ENCODE results near the gene CENPN.
A peak's percentile ranks its signal among the peaks of the same experiment; 100 is the strongest.

The CENPN gene

DNA sequence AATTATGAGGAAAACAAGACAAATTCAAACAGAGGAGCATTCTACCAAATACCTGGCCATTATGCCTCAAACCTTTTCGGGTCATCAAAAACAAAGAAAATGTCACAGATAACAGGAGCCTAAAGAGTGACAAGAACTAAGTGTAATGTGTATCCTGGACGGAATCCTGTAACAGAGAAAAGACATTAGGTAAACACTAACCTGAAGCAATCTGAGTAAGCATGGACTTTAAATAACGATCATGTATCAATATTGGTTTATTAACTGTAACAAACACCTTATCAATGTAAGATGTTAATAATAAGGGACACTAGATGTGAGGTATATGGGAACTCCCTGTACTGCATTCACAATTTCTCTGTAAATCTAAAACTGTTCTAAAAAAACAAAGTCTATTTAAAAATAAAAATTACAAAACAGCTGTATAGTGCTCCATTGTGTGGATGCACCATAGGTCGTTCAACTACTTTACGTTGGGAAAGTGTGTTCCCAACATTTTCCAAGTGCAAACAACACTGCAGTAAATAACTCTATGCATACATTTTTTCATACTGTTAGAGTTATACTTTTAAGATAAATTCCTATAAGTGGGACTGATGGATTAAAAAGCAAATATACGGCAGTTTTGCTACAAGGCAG lies 15.1 kb upstream of the CENPN start:
- no peak for DNase-seq (ENCODE audit: low read depth)

DNA sequence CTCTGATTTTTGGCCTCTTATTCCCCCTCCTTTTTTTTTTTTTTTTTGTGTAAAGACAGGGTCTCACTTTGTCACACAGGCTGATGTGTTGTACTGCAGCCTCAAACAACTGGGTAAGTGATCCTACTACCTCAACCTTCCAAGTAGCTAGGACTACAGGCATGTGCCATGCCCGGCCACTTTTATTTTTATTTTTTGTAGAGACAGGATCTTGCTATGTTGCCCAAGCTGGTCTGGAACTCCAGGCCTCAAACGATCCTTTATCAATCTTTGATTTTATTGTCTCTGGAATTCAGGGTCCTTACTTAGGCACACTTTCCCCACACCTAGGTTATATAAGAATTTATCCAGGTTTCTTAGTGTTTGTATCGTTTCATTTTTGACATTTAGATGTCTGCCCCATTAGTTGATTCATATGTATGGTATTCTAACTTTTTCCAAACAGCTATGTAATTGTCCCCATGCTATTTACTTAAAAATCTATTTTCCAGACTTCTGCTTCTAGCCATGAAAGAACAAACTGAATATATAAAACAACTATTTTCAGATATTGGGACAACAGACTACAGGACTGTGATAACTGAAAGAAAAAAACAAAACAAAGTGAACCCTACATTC lies 14.2 kb upstream of the CENPN start:
- no peak for DNase-seq (ENCODE audit: low read depth)

DNA sequence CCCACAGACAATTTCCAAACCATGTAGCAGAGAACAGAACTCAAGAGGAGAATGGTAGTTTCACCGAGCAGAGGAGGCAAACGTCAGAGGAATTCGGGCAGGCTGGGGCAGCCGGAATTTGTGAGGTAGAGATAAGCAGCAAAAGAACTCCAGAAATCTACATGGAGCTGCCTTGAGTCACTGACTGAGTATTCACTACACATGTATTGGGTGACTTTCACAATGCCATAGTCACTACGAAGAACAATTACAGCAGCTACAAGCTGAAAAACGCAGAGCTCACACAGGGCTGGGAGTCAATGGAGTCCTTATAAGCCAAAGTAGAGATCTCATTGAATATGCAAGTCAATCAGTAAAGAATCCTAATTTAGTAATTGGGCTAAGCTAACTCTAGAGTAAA lies 13.7 kb upstream of the CENPN start:
- no peak for DNase-seq (ENCODE audit: low read depth)

DNA sequence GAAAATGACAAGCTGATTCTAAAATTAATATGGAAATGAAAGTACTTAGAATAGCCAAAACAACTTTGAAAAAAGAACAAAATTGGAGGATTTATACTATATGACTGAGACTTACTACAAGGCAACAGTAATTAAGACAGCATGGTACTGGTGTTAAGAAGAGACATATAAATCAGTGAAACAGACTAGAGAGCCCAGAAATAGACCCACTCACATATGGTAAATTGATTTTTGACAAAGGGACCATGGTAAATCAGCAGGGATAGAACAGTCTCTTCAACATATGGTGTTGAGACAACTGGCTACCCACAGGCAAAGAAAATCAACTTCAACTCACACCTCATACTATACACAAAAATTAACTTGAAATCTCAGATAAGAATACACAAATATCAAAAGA lies 13.2 kb upstream of the CENPN start:
- DNase-seq (ENCODE audit: low read depth) = no peak

DNA sequence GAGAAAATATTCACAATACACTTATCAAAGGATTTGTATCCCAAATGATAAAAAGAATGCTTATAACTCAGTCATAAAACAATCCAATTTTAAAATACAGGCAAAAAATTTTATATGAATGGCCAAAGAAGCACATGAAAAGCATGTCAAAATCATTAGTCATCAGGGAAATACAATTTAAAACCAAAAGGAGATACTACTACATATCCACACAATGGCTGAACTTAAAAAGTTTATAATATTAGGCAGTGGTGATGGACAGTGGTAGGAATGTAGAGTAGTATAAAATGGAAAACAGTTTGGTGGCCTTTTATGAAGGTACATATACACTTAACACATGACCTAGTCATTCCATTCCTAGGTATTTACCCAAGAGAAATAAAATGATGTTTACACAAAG lies 12.6 kb upstream of the CENPN start:
- no peak for DNase-seq (ENCODE audit: low read depth)

DNA sequence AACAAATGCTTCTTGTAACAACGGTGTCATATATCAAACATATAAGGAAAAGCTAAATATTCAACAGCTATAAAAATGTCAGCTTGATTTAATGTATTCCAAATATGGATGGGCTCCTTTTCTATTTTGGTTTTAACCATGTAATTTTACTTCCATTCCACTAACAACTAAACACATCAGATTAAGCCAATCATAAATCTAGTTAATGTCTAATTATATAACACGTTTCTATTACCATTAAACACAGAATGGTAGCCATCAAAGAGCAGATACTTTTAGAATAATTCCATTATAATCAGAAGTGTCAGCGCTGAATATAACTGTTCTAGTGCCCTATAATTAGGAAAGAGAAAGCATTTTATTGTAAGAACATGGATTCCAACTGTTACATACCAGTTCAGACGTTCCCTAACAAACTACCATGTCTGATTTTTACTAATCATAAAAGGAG lies 10.3 kb upstream of the CENPN start:
- no peak for DNase-seq (ENCODE audit: low read depth)

DNA sequence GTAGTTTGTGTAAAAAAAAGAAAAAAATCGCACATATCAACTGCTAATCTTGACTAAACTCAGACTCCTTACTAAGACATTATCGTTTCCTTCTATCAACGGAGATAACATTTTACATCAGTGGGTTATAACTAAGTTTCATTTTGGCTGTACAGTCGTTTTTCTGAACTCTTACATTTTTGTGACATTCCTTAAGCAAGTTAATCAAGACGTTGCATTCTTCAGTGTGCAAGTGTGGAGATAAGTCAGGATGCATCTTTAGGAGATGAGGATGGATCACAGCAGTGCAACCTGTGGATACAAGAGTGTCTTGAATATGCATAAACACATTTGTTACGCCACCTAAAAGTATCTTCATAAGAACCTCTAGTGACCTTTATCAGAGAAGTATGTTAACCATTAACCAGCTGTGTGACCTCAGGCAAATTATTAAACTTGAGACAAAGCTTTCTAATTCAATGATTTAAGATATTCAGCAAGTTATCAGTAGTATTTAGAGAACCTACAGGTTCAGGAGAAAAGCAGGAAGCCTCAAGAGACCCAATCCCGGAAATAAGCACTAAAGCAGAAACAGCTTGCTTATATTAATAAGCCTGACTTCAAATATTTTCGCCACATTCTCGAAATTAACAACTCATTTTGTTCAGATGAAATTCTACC lies 9.7 kb upstream of the CENPN start:
- no peak for DNase-seq (ENCODE audit: low read depth)

DNA sequence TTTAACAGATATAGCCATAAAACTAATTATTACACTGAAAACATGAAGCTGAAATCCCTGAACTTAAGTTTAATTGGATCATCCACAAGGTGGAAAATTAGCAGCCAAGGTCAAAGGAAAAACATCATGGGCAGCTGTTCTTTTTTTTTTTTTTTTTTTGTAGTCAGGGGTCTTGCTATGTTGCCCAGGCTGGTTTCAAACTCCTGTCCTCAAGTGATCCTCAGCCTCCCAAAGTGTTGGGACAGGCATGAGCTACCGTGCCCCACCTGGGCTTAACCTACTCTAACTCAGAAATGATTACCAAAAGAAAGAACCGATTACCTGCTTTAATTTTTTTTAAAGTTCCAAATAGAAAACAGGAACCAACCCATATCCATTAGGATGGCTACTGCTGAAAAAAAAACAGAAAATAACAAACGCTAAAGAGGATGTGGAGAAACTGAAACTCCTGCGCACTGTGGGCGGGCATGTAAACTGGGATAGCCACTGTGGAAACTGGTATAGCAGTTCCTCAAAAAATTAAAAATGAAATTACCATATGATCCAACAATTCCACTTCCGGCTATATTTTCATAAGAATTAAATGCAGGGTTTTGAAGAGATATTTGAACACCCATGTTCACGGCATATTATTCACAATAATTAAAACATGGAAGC lies 8.9 kb upstream of the CENPN start:
- no peak for DNase-seq (ENCODE audit: low read depth)

DNA sequence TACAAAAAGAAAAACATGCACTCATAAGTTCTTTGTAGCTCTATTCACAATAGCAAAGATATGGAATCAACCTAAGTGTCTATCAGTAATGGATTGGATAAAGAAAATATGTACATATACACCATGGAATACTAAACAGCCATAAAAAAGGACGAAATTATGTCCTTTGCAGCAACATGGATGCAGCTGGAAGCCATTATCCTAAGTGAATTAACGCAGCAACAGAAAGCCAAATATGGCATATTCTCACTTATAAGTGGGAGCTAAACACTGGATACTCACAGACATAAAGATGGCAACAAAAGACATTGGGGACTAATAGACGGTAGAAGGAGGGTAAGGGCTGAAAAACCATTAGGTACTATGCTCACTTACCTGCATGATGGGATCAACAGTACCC lies 6.1 kb upstream of the CENPN start:
- no peak for DNase-seq (ENCODE audit: low read depth)

DNA sequence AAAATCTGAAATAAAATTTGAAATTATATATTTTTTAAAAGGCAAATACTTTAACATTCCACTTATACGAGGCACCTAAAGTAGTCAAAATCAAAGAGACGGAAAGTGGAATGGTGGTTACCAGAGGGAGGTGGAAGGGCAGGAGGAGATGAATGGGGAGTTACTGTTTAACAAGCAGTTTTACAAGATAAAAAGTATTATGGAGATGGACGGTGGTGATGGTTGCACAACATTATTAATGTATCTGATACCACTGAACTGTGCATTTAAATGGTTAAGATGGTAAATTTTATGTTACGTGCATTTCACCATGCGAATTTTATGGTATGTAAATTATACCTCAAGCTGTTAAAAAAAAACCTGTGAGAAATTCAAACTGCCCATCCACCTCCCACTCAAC lies 5.7 kb upstream of the CENPN start:
- no peak for DNase-seq (ENCODE audit: low read depth)

DNA sequence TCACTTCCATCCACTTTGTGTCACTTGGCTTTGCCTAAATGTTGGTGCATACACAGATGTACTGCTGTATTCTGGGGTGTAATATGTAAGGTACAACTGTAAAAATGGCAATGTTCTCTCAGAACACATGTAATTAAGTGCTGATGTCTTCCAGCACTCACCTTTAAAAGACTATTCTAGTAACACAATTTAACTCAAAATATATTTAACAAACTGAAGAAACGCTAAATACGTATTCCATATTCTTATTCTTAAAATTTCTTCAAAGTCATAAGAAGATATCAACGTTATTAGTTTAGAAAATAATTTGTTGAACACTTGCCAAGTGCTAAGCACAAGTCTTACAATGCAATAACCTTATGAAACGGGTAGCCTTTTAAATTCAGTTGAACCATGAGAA lies 4.0 kb upstream of the CENPN start:
- DNase-seq (ENCODE audit: low read depth) = no peak

DNA sequence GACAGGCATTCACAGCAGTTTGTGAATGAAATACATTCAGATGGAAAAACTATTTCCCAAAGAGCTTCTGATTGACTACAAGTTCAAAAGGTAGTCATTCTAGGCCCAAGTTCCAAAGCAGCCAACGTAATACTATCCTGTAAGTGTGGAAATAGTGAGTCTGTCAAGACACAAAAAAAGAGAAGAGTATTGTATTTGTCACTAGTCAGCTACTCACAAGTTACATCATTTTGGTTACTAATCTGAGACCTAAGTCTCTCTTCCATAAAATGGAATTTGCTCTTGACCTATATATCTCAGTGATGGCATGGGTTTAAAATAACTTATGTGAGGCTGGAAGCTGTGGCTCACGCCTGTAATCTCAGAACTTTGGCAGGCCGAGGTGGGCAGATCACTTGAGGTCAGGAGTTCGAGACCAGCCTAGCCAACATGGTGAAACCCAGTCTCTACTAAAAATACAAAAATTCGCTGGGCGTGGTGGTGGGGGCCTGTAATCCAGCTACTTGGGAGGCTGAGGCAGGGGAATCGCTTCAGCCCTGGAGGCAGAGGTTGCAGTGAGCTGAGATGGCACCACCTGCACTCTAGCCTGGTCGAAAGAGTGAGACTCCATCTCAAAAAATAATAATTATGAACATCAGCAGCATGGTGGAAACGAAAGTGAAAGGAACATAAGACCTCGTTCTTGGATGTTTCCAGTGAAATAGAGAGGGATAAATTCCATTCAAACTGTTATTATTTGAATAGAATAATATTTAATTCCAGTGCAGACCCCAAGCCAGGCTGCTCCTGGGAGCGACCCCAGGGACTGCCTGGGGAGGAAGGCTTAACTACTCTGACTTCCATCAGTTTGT lies 3.2 kb upstream of the CENPN start:
- no peak for DNase-seq (ENCODE audit: low read depth)

DNA sequence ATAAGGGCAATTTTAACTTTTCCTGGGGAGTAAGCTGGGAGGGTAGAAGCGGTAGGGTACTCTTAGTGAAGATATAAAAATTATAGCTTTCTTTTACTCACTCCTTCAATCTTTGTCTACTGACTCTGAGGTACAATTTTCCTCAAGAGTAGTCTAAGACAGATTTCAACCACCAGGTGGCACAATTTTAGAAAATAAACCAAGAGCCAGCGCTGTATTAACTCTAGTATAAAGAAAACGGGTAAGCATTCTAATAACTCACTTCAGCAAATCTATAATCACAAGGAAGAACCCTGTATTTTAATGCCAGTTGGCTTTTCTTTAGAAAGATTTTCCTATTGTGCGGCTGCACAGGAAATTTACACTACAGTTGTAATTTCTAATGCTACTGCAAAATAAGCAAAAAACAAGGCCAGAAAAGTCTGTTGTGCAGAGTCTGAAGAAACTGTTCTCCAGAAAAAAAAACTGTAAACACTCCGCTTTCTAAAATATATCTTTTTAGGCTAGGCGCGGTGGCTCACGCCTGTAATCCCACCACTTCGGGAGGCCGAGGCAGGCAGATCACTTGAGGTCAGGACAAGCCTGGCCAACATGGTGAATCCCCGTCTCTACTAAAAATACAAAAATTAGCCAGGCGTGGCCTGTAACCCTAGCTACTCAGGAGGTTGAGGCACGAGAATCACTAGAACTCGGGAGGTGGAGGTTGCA lies 2.2 kb upstream of the CENPN start:
- DNase-seq (ENCODE audit: low read depth) = no peak

DNA sequence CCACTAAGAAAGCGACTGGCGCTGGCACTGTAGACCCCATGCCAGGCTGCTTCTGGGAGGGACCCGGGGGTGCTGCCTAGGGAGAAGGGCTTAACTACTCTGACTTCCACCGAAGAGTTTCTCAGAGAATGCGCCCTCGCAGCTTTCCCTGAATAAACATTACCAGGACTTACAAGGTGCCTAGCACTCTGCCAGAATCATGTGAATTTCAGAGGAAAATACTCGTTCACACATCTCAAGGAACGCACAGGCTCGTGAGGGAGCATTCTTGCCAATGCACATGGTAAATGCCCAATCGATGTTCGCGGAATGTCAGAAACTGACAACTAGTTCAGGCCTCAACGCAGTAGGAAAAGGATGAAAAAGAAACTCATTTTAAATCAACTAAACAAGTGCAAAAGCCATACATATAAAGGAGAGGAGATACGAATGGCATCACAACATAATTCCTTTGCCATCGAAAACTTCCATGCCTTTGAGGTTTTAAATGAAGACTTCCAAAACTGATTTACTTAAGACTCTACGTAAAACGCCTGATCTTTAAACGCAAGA lies 1.3 kb upstream of the CENPN start:
- no peak for DNase-seq (ENCODE audit: low read depth)

DNA sequence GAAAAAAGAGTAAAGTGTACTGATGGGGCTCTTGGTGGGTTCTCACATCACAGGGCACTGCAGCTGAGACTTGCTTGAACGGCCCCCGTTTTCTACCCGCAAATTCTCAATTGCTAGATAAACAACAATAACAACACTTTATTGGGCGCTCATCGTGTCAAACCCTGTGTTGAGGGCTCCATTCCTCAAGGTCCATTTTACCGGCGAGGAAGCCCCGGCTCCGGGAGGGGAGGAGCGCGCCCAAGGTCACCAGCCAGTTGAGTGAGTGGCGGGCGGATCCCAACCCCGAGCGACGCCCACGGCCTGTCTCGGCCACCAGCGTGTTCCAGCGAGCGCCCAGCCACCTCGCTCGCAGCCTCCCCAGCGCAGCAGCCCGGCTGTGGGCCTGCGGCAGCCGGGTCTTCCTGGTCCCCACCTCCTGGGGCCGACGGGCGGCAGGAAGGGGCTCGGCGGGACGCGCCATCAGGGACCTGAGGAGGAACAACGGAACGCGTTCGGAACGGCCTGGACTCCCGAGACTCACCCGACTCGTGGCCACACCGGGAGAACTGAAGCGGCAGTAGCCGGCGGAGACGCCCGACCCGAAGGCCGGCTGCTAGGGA lies 702 bp upstream of the CENPN start:
- peak; percentile 38 for DNase-seq (ENCODE audit: low read depth)

DNA sequence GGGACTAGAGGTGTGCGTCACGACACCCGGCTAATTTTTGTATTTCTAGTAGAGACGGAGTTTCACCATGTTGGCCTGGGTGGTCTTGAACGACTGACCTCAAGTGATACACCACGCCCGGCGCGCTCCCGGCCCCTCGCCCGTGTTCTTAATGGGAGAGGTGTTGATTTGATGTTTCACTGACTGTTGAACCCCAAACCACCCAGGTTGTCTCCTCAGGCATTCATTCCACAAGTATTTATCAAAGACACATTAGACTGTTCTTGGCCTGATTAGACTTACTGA lies 1.4 kb downstream of the CENPN start:
- no peak for DNase-seq (ENCODE audit: low read depth)

DNA sequence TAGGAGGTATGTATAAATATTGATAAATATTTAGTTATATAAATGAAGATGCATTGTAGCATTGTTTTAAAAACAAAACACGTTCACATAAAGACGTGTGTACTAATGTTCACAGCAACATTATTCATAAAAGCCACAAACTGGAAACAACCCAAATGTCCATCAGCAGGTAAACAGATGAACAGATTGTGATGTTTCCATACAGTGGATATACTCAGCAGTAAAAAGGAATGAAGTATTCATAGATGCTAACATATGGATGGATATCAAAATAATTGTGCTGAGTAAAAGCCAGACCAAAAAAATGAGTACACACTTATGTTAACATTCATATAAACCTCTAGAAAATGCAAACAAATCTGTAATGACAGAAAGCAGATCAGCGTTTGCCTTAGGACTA lies 6.0 kb downstream of the CENPN start:
- DNase-seq (ENCODE audit: low read depth) = no peak

DNA sequence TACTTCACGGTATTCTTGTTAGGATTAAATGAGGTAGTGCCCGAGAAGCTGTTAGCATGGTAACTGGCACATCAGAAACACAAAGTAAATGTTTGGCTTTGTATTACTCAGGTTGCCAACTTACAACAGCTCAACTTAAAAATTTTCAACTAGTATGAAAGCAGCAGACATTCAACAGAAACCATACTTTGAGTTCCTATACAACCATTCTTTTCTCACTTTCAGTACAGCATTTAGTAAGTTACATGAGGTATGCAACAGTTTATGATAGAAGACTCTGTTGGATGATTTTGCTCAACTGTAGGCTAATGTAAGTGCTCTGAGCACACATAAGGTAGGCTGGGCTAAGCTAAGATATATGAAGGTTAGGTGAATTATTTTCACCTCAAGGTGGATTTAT lies 7.7 kb downstream of the CENPN start:
- DNase-seq (ENCODE audit: low read depth) = no peak

DNA sequence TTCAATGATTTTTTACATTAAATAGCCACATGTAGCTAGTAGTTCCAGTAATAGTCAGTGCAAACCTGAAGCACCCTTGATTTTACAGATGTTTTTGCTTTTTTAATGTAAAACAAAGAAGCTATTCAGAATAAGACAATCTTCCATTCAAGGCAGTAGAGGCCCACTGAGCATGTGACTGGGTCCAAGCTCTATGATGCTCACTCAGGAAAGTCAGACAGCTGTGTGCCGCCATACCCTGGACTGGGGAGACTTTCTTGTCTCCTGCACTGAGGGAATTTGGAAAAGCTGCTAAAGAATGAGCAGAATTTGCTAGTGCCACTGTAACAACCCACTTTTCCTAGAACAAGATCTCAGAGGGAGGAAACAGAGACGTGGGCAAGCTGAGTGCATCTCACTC lies 11.5 kb downstream of the CENPN start:
- DNase-seq (ENCODE audit: low read depth) = no peak

DNA sequence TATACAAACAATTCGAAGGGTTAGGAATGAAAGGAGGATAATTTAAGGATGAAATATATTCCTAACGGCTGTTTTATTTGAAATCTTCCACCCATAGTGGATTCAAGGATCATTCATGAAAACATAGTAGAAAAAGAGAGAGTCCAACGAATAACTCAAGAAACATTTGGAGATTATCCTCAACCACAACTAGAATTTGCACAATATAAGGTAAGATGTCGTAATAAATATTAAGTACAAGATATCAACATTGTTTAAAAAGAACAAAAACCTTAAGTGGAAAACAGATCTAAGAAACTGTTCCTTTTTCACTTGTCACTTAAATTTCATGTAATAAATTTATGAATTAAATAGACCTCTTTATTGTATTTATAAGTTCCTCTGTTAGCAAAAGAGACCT lies 19.4 kb downstream of the CENPN start:
- no peak for DNase-seq (ENCODE audit: low read depth)

DNA sequence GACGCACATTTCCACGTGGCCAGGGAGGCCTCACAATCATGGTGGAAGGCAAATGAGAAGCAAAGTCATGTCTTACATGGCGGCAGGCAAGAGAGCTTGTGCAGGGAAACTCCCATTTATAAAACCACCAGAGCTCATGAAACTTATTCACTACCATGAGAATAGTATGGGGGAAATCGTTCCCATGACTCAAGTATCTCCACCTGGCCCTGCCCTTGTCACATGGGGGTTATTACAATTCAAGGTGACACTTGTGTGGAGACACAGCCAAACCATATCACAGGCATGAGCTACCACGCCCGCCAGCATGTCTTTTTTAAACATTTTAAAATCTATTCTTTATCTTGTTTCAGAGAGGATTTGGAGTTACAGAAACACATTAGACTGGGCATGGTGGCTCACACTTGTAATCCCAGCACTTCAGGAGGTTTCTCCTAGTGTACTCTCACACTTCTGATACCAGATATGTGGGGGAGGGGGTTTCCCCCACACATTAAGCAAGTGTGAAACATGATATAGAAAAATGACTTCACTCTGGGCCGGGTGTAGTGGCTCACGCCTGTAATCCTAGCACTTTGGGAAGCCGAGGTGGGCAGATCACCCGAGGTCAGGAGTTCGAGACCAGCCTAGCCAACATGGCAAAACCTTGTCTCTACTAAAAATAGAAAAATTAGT lies 23.1 kb downstream of the CENPN start:
- no peak for DNase-seq (ENCODE audit: low read depth)

Measured in stimulated activated CD8-positive, alpha-beta memory T cell treated with anti-CD3 and anti-CD28 coated beads, Interleukin-7, amount 100 ng/mL, for 24 hours (primary cell).